Measurements from ENCODE around the gene DUXA.
"Not testable (repeated sequence)": the region's sequence is repeated elsewhere in the genome, so short reads cannot be mapped to it uniquely, and the experiment has no call there.

DNA sequence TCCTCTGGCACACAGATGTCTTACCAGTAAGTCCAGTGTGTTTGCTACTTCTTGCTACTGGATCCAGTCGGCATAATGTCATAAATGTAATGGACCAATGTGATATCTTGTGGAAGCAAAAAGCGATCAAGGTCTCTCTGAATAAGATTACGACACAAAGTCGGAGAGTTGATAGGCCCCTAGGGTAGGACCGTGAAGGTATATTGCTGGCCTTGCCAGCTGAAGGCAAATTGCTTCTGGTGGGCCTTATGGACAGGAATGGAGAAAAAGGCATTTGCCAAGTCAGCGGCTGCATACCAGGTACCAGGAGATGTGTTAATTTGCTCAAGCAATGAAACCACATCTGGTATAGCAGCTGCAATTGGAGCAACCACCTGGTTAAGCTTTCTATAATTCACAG, 30.6 kb upstream of the DUXA start:
- not testable (repeated sequence) for TF ChIP-seq ZNF274 (IDR thresholded peaks at IDR 0.05; ENCODE audit: low read depth, low read length); YY1 (IDR thresholded peaks at IDR 0.05; ENCODE audit: insufficient read depth, insufficient read length); SUZ12 (IDR thresholded peaks at IDR 0.05; ENCODE audit: extremely low read depth, insufficient read depth, insufficient read length)
